A172 (cell line): ENCODE data around the gene KDM1B. TPM values are rescaled to one million over a fixed set of nuclear protein-coding genes. Genes with fewer than 3 reads are reported as not detected.
A peak's percentile ranks its signal among the peaks of the same experiment; 100 is the strongest.
"Not testable (repeated sequence)": the region's sequence is repeated elsewhere in the genome, so short reads cannot be mapped to it uniquely, and the experiment has no call there.

Experiments
- DNase-seq: peaks from one replicate; pipeline ENCODE4 v3.0.0-alpha.2; 2015; ENCODE audit warnings: low spot score
- total RNA-seq: library from RNA; depleted of rRNA; stranded (reverse); fragments of >200 nt; shearing (Covaris generic); gene quantifications from 2 replicates; pipeline ENCODE4 v1.2.3, GENCODE V29; 2014

Gene KDM1B
- total RNA-seq, 1 experiment from 2014 or later = 11.2 TPM

DNA sequence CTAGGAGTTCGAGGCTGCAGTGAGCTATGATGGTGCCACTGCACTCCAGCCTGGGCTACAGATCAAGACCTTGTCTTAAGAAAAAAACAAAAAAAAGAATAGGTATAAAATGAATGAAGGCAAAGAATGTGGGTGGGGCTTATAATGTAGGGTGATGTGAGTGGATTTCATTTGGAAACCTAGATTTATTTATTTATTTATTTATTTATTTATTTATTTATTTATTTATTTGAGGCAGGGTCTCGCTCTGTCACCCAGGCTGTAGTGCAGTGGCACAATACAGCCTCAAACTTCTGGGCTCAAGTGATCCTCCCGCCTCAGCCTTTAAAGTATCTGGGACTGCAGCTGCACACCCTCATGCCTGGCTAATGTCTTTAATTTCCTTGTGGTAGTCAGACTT is 3.8 kb upstream of the KDM1B start:
- DNase-seq = not testable (repeated sequence)

DNA sequence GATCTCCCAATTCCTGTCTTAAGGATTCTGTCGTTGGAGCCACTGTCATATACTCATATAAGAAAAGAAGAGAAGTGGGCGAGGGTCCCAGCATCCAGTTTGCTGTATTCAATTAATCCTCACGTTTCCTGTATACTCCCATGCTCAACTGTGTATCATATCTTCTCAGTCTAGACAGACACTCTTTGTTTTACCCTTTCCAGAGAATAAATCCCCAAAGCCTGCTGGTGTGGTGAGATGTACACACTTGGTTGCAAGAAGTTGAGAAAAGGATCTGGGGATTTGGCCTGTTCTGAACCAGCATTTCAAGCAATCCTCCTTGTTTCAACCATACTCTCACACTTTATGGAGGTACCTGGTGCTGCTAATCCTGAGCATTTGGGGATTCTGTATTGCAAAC is 3.4 kb upstream of the KDM1B start:
- DNase-seq = no peak

- no peak for DNase-seq
Observed at GRCh38 chr6:18153311-18153703, 1.9 kb upstream of the KDM1B start.

- no peak for DNase-seq
Observed at GRCh38 chr6:18154507-18155149, 594 bp upstream of the KDM1B start, which contains the start of gene TPMT. TSS of gene TPMT (minus strand) at chr6:18155077. CDS start at chr6:18149127, 5,950 bp downstream.

DNA sequence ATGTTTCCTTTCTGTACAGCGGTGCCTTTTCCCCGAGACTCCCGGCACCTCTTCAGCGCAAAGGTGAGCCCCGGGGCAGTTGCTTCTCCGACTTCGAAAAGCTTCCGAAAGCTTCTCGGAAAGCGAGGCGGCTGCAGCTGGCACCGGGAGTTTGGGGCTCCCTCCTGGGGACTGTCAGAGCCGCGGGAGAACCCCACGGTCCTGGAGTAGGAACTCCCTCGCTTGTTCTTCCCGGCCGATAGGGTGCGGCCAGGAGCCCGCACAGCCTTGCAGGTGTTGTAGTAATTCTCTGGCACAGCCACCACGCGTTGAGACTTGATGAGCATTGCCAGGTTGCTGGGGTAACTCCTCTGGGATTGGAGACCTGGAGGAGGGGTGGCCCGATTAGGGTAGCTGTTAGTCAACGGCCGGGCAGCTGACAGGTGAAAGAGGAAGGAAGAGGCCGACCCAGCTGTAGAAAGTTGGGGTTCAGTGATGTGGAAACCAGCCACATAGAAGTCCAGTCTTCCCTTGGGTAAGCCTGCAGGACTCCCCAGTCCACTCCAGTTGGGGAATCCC is 721 bp downstream of the KDM1B start:
- peak; percentile 63 for DNase-seq

- no peak for DNase-seq
Observed at GRCh38 chr6:18160911-18161310, 5.7 kb downstream of the KDM1B start.

GRCh38 chr6:18161431-18161830 is 6.2 kb downstream of the KDM1B start:
- DNase-seq = no peak

- DNase-seq = no peak
Observed at GRCh38 chr6:18162401-18162800, 7.2 kb downstream of the KDM1B start.

GRCh38 chr6:18165751-18166150 is 10.5 kb downstream of the KDM1B start:
- DNase-seq = no peak

- no peak for DNase-seq
Observed at GRCh38 chr6:18166312-18167036, 11.3 kb downstream of the KDM1B start.

GRCh38 chr6:18168264-18168663 is 13.0 kb downstream of the KDM1B start:
- no peak for DNase-seq

DNA sequence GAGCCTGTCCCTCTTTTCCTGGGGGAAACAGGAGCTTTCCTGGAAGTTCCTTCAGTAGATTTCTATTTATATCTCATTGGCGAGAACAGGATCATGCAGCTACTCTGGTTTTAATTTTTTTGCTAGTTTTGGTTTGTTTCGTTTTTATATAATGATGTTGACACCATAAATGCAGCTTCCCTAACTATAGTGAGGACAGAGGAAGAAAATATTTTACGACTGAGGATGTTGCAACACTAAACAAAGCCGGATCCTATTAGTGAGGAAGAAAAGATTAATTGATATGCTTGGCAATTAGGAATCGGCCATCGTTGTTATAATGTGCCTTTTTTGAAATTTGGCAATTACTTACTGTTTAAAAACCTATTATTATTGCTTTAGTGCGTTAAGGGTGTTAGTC is 16.6 kb downstream of the KDM1B start:
- no peak for DNase-seq

DNA sequence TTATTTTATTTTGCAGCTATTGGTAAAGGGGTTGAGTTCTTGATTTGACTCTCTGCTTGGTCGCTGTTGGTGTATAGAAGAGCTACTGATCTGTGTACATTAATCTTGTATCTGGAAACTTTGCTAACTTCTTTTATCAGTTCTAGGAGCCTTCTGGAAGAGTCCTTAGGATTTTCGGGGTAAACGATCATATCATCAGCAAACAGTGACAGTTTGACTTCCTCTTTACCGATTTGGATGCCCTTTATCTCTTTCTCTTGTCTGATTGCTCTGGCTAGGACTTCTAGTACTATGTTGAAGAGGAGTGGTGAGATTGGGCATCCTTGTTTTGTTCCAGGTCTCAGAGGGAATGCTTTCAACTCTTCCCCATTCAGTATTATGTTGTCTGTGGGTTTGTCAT is 21.0 kb downstream of the KDM1B start:
- not testable (repeated sequence) for DNase-seq

DNA sequence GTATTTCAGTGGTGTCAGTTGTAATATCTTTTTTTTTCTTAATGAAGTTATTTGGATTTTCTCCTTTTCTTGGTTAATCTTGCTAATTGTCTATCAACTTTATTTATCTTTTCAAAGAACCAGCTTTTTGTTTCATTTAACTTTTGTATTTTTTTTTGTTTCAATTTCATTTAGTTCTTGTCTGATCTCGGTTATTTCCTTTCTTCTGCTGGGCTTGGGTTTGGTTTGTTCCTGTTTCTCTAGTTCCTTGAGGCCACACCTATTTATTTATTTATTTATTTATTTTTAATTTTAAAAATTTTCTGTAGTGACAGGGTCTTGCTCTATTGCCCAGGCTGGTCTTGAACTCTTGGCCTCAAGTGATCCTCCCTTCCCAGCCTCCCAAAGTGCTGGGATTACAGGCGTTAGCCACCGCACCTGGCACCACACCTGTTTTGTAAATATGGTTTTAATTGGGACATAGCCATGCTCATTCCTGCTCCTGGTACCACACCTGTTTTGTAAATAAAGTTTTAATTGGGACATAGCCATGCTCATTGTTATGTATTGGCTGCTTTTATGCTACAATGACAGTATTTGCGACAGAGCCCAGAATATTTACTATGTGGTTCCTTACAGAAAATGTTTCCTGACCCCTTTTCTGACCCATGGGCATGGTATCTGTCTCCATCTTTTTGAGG is 22.2 kb downstream of the KDM1B start:
- no peak for DNase-seq

DNA sequence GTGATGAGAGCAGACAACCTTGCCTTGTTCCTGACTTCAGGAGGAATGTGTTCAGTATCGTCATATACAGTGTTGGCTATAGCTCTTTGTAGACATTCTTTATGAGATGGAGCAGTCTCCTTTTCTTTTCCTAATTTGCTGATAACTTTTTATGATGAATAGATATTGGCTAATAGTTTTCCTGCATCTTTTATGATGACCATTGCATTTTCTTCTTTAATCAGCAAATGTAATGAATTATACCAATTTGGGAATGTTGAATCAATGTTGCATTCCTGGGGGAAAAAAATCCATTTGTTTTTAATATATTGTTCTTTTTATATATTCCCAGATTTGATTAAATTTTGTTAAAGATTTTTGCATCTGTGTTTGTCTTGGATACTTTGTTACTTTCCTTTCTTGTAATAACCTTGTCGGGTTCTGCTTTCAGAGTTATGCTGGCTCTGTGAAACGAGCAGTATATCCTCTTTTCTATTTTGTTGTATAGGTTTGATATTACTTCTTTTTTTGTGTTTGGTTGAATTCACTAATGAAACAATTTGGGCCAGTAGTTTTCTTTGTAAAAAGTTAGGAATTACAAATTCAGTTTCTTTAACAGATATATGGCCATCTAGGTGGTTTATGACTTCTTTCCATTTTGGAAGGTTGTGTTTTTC is 23.9 kb downstream of the KDM1B start:
- DNase-seq = no peak

DNA sequence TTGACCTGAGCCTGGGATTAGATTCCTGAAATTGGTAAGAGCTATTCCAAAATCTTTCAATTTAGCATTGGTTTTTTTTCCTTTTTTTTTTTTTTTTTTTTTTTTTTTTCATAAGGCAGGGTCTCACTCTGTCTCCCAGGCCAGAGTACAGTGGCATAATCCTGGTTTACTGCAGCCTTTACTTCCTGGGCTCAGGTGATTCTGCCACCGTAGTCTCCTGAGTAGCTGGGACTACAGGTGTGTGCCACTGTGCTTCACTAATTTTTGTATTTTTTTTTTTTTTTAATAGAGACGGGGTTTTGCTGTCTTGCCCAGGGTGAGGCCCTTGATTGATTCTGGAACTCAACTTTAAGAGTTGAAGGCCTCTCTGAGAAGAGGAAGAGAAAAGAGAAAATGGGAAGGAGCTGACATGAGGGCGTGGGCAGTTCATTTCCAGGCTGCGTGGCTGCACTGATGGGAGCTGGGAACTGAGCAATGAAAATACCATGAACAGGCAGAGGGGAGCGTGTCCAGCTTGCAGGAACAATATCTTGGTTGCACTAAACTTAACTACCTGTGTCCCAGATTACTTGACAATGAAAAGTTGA is 24.6 kb downstream of the KDM1B start:
- DNase-seq = no peak

- no peak for DNase-seq
Observed at GRCh38 chr6:18182568-18182967, 27.3 kb downstream of the KDM1B start.

DNA sequence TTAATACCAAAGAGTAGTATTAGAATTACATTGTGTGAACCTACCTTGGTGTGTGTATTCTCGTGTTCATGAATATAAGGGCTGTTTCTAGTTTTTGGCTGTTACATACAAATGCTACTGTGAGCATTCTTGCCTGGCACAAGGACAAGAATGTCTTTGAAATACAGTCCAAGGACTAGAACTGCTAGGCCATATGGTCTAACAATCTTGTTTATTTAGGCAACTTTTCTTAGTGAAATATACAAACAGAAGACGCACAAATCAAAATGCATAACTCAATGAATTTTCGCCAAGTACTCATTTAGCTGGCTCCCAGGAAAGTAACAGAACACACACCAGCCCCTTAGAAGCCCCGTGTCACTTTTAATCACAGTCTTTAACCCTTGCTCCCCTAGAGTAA is 28.5 kb downstream of the KDM1B start:
- no peak for DNase-seq

GRCh38 chr6:18185624-18186023 is 30.4 kb downstream of the KDM1B start:
- no peak for DNase-seq

- DNase-seq = no peak
Observed at GRCh38 chr6:18186033-18186432, 30.8 kb downstream of the KDM1B start.

- no peak for DNase-seq
Observed at GRCh38 chr6:18186540-18187250, 31.5 kb downstream of the KDM1B start.
